Fibroblast of lung (primary cell): ENCODE results near the gene TMEM258. TPM values are rescaled to one million over a fixed set of nuclear protein-coding genes. Genes with fewer than 3 reads are reported as not detected.
A peak's percentile ranks its signal among the peaks of the same experiment; 100 is the strongest.

Source experiments
- DNase-seq, 2 donors: peaks; one replicate each; pipeline versions ENCODE4 v3.0.0 to v3.0.0-alpha.2; 2010; ENCODE audit warnings: low read depth in 2 of 2
- H2AFZ ChIP-seq: 2 replicates; pipeline ENCODE4 v1.5.1; 2012; ENCODE audit warnings: low read length, control low read depth, inconsistent platforms
- H3K27ac ChIP-seq: 2 replicates; pipeline ENCODE4 v1.5.1; 2011; ENCODE audit warnings: low read length, control low read depth; ENCODE audit not compliant: insufficient read depth
- H3K27me3 ChIP-seq: 2 replicates; pipeline ENCODE4 v1.5.1; 2011; ENCODE audit warnings: mild to moderate bottlenecking, low read length; ENCODE audit not compliant: control insufficient read depth, insufficient read depth
- H3K36me3 ChIP-seq: 2 replicates; pipeline ENCODE4 v1.5.1; 2011; ENCODE audit warnings: low read length; ENCODE audit not compliant: control insufficient read depth, insufficient read depth
- H3K4me1 ChIP-seq: 2 replicates; pipeline ENCODE4 v1.5.1; 2011; ENCODE audit warnings: low read length; ENCODE audit not compliant: control insufficient read depth, insufficient read depth; ENCODE audit errors: extremely low read depth
- H3K4me2 ChIP-seq: 2 replicates; pipeline ENCODE4 v1.5.1; 2011; ENCODE audit warnings: low read length, control low read depth; ENCODE audit not compliant: insufficient read depth; ENCODE audit errors: extremely low read depth
- H3K4me3 ChIP-seq, 4 experiments: fragments of 200-600 bp in 1 of 4; sonication (generic) in 1 of 4; replicated peaks in 1 of 4; 2 replicates each; pipeline ENCODE4 v1.5.1; 2011 to 2016; ENCODE audit warnings: low read length in 4 of 4, low read depth in 3 of 4, mild to moderate bottlenecking in 3 of 4, control low read depth in 2 of 4, inconsistent platforms in 1 of 4, mixed read lengths in 1 of 4; ENCODE audit not compliant: insufficient read depth in 1 of 4; ENCODE audit errors: control extremely low read depth in 1 of 4
- H3K79me2 ChIP-seq: 2 replicates; pipeline ENCODE4 v1.5.1; 2012; ENCODE audit warnings: mild to moderate bottlenecking, low read length, inconsistent platforms; ENCODE audit not compliant: control insufficient read depth, insufficient read depth
- H3K9ac ChIP-seq: 2 replicates; pipeline ENCODE4 v1.5.1; 2011; ENCODE audit warnings: mild to moderate bottlenecking, low read length, control low read depth; ENCODE audit not compliant: insufficient read depth
- H3K9me3 ChIP-seq: 2 replicates; pipeline ENCODE4 v1.5.1; 2012; ENCODE audit warnings: low read depth, low read length; ENCODE audit not compliant: control insufficient read depth, insufficient read depth
- H4K20me1 ChIP-seq: 2 replicates; pipeline ENCODE4 v1.5.1; 2011; ENCODE audit warnings: low read length; ENCODE audit not compliant: control insufficient read depth, insufficient read depth; ENCODE audit errors: extremely low read depth
- CTCF ChIP-seq, 2 donors: IDR thresholded peaks in 1 of 2; conservative IDR thresholded peaks in 1 of 2; 1 replicate in 1 of 2; 2 replicates in 1 of 2; pipeline ENCODE4 v1.5.1; 2011 to 2012; ENCODE audit warnings: low read length in 2 of 2, control low read depth in 1 of 2, inconsistent platforms in 1 of 2, low read depth in 1 of 2, mild to moderate bottlenecking in 1 of 2
- EZH2 ChIP-seq: IDR thresholded peaks from 2 replicates; pipeline ENCODE4 v1.5.1; 2012; ENCODE audit warnings: low read length, control low read depth, mild to moderate bottlenecking; ENCODE audit errors: missing control alignments
- polyA plus RNA-seq, 2 donors: library from polyadenylated mRNA; depleted of rRNA in 1 of 2; stranded (reverse) in 1 of 2; unstranded in 1 of 2; fragments of >200 nt; gene quantifications; 2 replicates each; pipeline ENCODE4 v1.2.1, GENCODE V29; 2011 to 2012; ENCODE audit warnings: missing spikeins in 1 of 2
- total RNA-seq: library from RNA; depleted of rRNA; stranded (reverse); fragments of >200 nt; gene quantifications from 2 replicates; pipeline ENCODE4 v1.2.1, GENCODE V29; 2014

TMEM258 gene
- total and polyA plus RNA-seq, 2 donors (not counting 1 experiment from before 2014, with no cell fraction given), result 173 to 245 TPM

GRCh38 chr11:61751384-61751783 is 41.0 kb downstream of the TMEM258 start:
- Histone ChIP-seq H3K4me2 (no peak overlapping the region), H3K4me1 (peaks cover 3% of the 10 kb centered on the region), H3K4me3 (no peak overlapping the region), H3K36me3 (no peaks in the 10 kb centered on the region), H3K27ac (no peak overlapping the region), H3K79me2 (no peaks in the 10 kb centered on the region), H3K27me3 (peaks cover 13% of the 10 kb centered on the region), H2AFZ (no peak overlapping the region), H3K9me3 (no peaks in the 10 kb centered on the region), H4K20me1 (no peaks in the 10 kb centered on the region), H3K9ac (no peak overlapping the region)
- DNase-seq, result no peak
- no peak for TF ChIP-seq CTCF (conservative IDR thresholded peaks at IDR 0.05 in 1 of 2, IDR thresholded peaks at IDR 0.05 in 1 of 2; ENCODE audit: low read depth in 1 of 2, low read length in 2 of 2)
- no peak for TF ChIP-seq EZH2

DNA sequence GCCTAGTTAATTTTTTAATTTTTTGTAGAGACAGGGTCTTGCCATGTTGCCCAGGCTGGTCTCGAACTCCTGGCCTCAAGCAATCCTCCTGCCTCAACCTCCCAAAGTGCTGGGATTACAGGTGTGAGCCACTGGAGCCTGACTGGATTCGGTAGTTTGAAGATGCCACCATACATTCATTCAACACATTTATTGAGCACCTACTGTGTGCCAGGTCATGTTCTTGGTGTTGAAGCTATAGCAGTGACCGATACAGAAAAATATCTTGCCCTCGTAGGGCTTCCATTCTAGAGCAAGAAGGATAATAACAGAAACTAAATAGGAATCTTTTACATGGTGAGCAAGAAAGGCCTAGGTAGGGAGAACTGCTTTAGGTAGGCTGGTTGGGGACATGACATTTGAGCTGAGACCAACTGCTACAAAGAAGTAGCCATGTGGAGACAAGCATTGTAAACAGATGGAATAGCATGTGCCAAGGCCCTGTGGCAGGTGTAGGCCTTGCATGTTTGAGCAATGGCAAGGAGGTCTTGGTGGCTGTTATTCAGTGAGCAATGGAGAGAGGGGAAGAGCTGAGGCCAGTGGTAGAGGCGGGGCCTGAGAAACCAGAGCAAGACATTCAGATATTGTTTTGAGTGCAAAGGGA is 41.6 kb downstream of the TMEM258 start:
- H3K9ac ChIP-seq, result no peak overlapping the region
- H4K20me1 ChIP-seq, result no peaks in the 10 kb centered on the region
- H3K4me1 ChIP-seq, result peaks cover 3% of the 10 kb centered on the region
- H3K4me2 ChIP-seq, result no peak overlapping the region
- H3K36me3 ChIP-seq, result no peaks in the 10 kb centered on the region
- no peak overlapping the region for H2AFZ ChIP-seq
- no peak overlapping the region for H3K27ac ChIP-seq
- H3K4me3 ChIP-seq, result no peak overlapping the region
- no peaks in the 10 kb centered on the region for H3K9me3 ChIP-seq
- no peak for TF ChIP-seq CTCF (conservative IDR thresholded peaks at IDR 0.05 in 1 of 2, IDR thresholded peaks at IDR 0.05 in 1 of 2; ENCODE audit: low read depth in 1 of 2, low read length in 2 of 2)
- no peak for TF ChIP-seq EZH2
- peaks cover 13% of the 10 kb centered on the region for H3K27me3 ChIP-seq
- no peak for DNase-seq
- H3K79me2 ChIP-seq, result no peaks in the 10 kb centered on the region

- H3K4me3 ChIP-seq, result no peak overlapping the region
- no peak overlapping the region for H2AFZ ChIP-seq
- H4K20me1 ChIP-seq, result no peaks in the 10 kb centered on the region
- H3K36me3 ChIP-seq, result no peaks in the 10 kb centered on the region
- H3K27ac ChIP-seq, result no peak overlapping the region
- peak in 1 of 2 donors; percentile 55 for DNase-seq
- no peaks in the 10 kb centered on the region for H3K9me3 ChIP-seq
- H3K4me1 ChIP-seq, result peaks cover 3% of the 10 kb centered on the region
- H3K27me3 ChIP-seq, result peaks cover 13% of the 10 kb centered on the region
- H3K9ac ChIP-seq, result no peak overlapping the region
- H3K79me2 ChIP-seq, result no peaks in the 10 kb centered on the region
- TF ChIP-seq EZH2, result no peak
- TF ChIP-seq CTCF (conservative IDR thresholded peaks at IDR 0.05 in 1 of 2, IDR thresholded peaks at IDR 0.05 in 1 of 2; ENCODE audit: low read depth in 1 of 2, low read length in 2 of 2), result no peak
- H3K4me2 ChIP-seq, result no peak overlapping the region
Observed at GRCh38 chr11:61749591-61750217, 42.7 kb downstream of the TMEM258 start.
